ENCODE data around the gene RBM6. TPM values are rescaled to one million over a fixed set of nuclear protein-coding genes. Genes with fewer than 3 reads are reported as not detected.
"Not testable (repeated sequence)": the region's sequence is repeated elsewhere in the genome, so short reads cannot be mapped to it uniquely, and the experiment has no call there.

RBM6 gene
- total RNA-seq, 1 experiment from 2014 or later = 88.3 TPM

GRCh38 chr3:49901366-49902339, 38.3 kb upstream of the RBM6 start:
- DNase-seq = no peak
- Histone ChIP-seq H3K9me2 (replicated peaks; ENCODE audit: insufficient read depth, low read length) (no peaks in the 10 kb centered on the region), H3K9ac (ENCODE audit: low read length) (no peak overlapping the region), H3K27me3 (ENCODE audit: low read length) (no peaks in the 10 kb centered on the region), H3K36me3 (ENCODE audit: insufficient read depth, low read length) (no peaks in the 10 kb centered on the region), H3K27ac (ENCODE audit: low read length) (no peak overlapping the region), H3K9me3 (ENCODE audit: low read length) (no peaks in the 10 kb centered on the region), H3K79me2 (ENCODE audit: low read length) (no peaks in the 10 kb centered on the region), H4K20me1 (ENCODE audit: insufficient read depth, low read depth, low read length) (no peaks in the 10 kb centered on the region), H2AFZ (ENCODE audit: low read length) (no peak overlapping the region), H3K4me2 (ENCODE audit: low read depth, low read length, poor library complexity, severe bottlenecking) (no peak overlapping the region), H3K4me3 (ENCODE audit: low read length) (no peak overlapping the region), H3K4me1 (ENCODE audit: low read length) (peaks cover 16% of the 10 kb centered on the region)

- H4K20me1 ChIP-seq (ENCODE audit: insufficient read depth, low read depth, low read length) = no peaks in the 10 kb centered on the region
- no peaks in the 10 kb centered on the region for H3K27me3 ChIP-seq (ENCODE audit: low read length)
- DNase-seq = no peak
- no peak overlapping the region for H3K27ac ChIP-seq (ENCODE audit: low read length)
- H3K9me2 ChIP-seq (replicated peaks; ENCODE audit: insufficient read depth, low read length) = no peaks in the 10 kb centered on the region
- peaks cover 16% of the 10 kb centered on the region for H3K4me1 ChIP-seq (ENCODE audit: low read length)
- H3K36me3 ChIP-seq (ENCODE audit: insufficient read depth, low read length) = no peaks in the 10 kb centered on the region
- H3K79me2 ChIP-seq (ENCODE audit: low read length) = no peaks in the 10 kb centered on the region
- no peak overlapping the region for H3K4me2 ChIP-seq (ENCODE audit: low read depth, low read length, poor library complexity, severe bottlenecking)
- H3K9me3 ChIP-seq (ENCODE audit: low read length) = no peaks in the 10 kb centered on the region
- H3K4me3 ChIP-seq (ENCODE audit: low read length) = no peak overlapping the region
- H2AFZ ChIP-seq (ENCODE audit: low read length) = no peak overlapping the region
- H3K9ac ChIP-seq (ENCODE audit: low read length) = no peak overlapping the region
These were observed 37.2 kb upstream of the RBM6 start for GRCh38 chr3:49902511-49903345.

DNA sequence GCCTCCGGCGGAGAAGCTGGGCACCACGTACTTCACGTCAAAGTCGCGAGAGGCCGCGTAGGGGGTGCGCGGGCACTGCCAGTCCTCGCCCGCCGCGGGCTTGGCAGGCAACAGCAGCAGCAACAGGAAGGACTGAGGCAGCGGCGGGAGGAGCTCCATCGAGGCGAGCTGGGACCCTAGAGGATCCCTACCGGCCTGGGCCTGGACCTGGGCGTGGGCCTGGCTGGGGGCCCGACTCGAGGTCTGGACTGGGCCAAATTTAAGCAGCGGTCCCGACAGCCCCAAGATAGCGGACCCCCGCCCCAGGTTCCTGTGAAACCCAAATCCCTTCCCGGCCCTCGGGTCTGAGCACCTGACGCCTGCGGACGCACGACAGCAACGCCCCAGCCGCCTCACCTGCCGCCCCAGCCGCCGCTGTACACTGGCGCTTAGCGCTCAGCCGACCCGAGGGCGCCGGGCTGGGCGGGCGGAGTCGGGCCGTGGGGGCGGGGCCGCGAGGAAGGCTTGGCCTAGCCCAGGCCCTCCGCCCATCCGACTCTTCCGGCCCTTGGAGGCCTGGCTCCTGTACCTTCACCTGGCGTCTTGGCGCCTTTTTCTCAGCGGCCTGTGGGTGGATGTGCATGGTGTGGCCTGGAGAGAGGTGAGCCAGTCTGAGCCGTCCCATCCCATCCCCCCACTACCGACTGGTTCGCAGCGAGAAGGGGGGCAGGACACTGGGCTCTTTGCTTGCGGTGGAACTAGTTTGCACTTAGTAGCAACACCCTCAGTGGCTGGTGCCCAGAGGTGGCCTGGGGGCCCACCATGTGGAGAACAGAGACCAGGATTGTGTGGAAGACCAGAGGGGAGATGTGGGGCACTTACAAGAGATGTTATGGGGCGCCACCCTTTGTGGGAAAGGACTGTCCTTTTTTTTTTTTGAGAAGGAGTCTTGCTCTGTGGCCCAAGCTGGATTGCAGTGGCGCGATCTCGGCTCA, 36.2 kb upstream of the RBM6 start, which contains the start of gene MST1R:
Gene MST1R, minus strand, starts transcription at position 423 of the 974 bp plus-strand sequence. Its CDS starts 264 bp downstream, at position 159.
- Histone ChIP-seq H3K4me2 (ENCODE audit: low read depth, low read length, poor library complexity, severe bottlenecking) (peak within 1 kb of the TSS; percentile 63), H4K20me1 (ENCODE audit: insufficient read depth, low read depth, low read length) (no peaks in the 10 kb centered on the region), H3K27ac (ENCODE audit: low read length) (no peak within 1 kb of the TSS), H3K79me2 (ENCODE audit: low read length) (no peaks in the 10 kb centered on the region), H3K36me3 (ENCODE audit: insufficient read depth, low read length) (no peaks in the 10 kb centered on the region), H3K9ac (ENCODE audit: low read length) (peak within 1 kb of the TSS; percentile 72), H3K9me2 (replicated peaks; ENCODE audit: insufficient read depth, low read length) (no peaks in the 10 kb centered on the region), H3K4me1 (ENCODE audit: low read length) (peaks cover 16% of the 10 kb centered on the region), H3K27me3 (ENCODE audit: low read length) (no peaks in the 10 kb centered on the region), H3K9me3 (ENCODE audit: low read length) (no peaks in the 10 kb centered on the region), H2AFZ (ENCODE audit: low read length) (peak within 1 kb of the TSS; percentile 53; the same call in 1 of the 2 replicates), H3K4me3 (ENCODE audit: low read length) (peak within 1 kb of the TSS; percentile 67)
- DNase-seq = peak; percentile 90

DNA sequence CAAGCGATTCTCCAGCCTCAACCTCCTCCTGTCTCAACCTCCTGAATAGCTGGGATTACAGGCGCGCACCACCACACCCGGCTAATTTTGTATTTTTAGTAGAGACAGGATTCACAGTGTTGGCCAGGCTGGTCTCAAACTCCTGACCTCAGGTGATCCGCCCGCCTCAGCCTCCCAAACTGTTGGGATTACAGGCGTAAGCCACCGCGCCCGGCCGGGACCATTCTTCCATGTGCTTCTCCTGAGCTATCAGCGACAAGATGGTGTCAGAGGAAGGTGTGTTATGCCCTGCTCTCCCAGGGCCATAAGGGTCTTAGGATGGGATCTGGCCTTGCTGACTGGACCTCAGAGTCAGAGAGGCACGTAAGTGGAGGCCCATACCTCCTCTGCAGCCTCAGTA, 35.5 kb upstream of the RBM6 start:
- H3K36me3 ChIP-seq (ENCODE audit: insufficient read depth, low read length); H3K9me2 ChIP-seq (replicated peaks; ENCODE audit: insufficient read depth, low read length); H2AFZ ChIP-seq (ENCODE audit: low read length); DNase-seq; H4K20me1 ChIP-seq (ENCODE audit: insufficient read depth, low read depth, low read length); H3K27me3 ChIP-seq (ENCODE audit: low read length); H3K27ac ChIP-seq (ENCODE audit: low read length); H3K79me2 ChIP-seq (ENCODE audit: low read length); H3K9me3 ChIP-seq (ENCODE audit: low read length): not testable (repeated sequence)
- H3K4me1 ChIP-seq (ENCODE audit: low read length) = peaks cover 16% of the 10 kb centered on the region
- H3K4me2 ChIP-seq (ENCODE audit: low read depth, low read length, poor library complexity, severe bottlenecking) = peak overlapping the region; percentile 63
- peak overlapping the region; percentile 67 for H3K4me3 ChIP-seq (ENCODE audit: low read length)
- peak overlapping the region; percentile 72; the same call in 1 of the 2 replicates for H3K9ac ChIP-seq (ENCODE audit: low read length)

GRCh38 chr3:49906073-49906743, 33.7 kb upstream of the RBM6 start:
- peak overlapping the region; percentile 34; the same call in 1 of the 2 replicates for H3K9ac ChIP-seq (ENCODE audit: low read length)
- no peak overlapping the region for H2AFZ ChIP-seq (ENCODE audit: low read length)
- no peaks in the 10 kb centered on the region for H3K36me3 ChIP-seq (ENCODE audit: insufficient read depth, low read length)
- H3K4me3 ChIP-seq (ENCODE audit: low read length) = peak overlapping the region; percentile 25; the same call in 1 of the 2 replicates
- H3K79me2 ChIP-seq (ENCODE audit: low read length) = no peaks in the 10 kb centered on the region
- no peaks in the 10 kb centered on the region for H3K9me3 ChIP-seq (ENCODE audit: low read length)
- no peak overlapping the region for H3K27ac ChIP-seq (ENCODE audit: low read length)
- DNase-seq = peak; percentile 81
- peaks cover 16% of the 10 kb centered on the region for H3K4me1 ChIP-seq (ENCODE audit: low read length)
- no peaks in the 10 kb centered on the region for H3K9me2 ChIP-seq (replicated peaks; ENCODE audit: insufficient read depth, low read length)
- H3K27me3 ChIP-seq (ENCODE audit: low read length) = no peaks in the 10 kb centered on the region
- H3K4me2 ChIP-seq (ENCODE audit: low read depth, low read length, poor library complexity, severe bottlenecking) = peak overlapping the region; percentile 56
- no peaks in the 10 kb centered on the region for H4K20me1 ChIP-seq (ENCODE audit: insufficient read depth, low read depth, low read length)

DNA sequence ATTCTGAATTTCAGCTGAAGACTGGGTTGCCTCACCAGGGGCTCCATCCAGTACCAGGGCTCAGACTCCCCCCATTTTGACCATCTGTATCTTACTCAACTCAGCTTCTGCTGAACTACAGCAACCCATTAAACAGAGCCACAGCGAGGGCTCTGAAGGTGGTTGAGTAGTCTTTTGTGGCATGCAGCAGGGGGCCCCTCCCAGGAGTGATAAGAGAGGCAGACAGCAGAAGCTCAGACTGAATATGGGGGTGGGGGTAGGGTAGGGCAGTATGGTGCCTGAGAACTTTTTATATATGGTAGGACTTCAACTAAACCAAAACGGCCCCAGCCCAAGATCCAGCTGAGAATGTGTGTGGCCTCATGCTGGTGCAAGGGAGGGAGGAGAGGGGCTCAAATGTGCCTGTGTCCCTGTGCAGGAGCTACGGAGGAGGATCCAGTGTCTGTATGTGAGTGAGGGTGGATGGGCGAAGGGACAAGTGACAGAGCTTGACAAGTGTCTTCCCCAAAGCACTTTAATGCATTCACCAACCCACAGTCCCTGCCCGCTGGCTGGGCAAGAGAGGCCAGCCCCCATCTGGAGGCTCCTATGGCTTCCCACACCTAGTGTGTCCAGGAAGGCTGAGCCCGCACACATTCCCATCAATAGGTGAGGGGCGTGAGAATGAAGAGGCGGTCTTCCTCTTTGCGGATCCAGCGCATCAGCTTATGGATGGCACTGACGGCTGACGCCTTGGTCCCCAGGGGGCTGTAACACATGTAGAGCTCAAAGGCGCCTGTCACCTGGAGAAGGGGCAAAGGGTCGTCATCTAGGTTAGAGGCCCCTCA, 31.4 kb upstream of the RBM6 start:
- Histone ChIP-seq H3K4me2 (ENCODE audit: low read depth, low read length, poor library complexity, severe bottlenecking) (no peak overlapping the region), H3K4me1 (ENCODE audit: low read length) (peaks cover 16% of the 10 kb centered on the region), H2AFZ (ENCODE audit: low read length) (no peak overlapping the region), H4K20me1 (ENCODE audit: insufficient read depth, low read depth, low read length) (no peaks in the 10 kb centered on the region), H3K36me3 (ENCODE audit: insufficient read depth, low read length) (no peaks in the 10 kb centered on the region), H3K4me3 (ENCODE audit: low read length) (no peak overlapping the region), H3K27ac (ENCODE audit: low read length) (no peak overlapping the region), H3K9me2 (replicated peaks; ENCODE audit: insufficient read depth, low read length) (no peaks in the 10 kb centered on the region), H3K79me2 (ENCODE audit: low read length) (no peaks in the 10 kb centered on the region), H3K9ac (ENCODE audit: low read length) (no peak overlapping the region), H3K9me3 (ENCODE audit: low read length) (no peaks in the 10 kb centered on the region), H3K27me3 (ENCODE audit: low read length) (no peaks in the 10 kb centered on the region)
- DNase-seq = no peak
